HepG2 (cell line): ENCODE data around the gene MAEA. TPM values are rescaled to one million over a fixed set of nuclear protein-coding genes. Genes with fewer than 3 reads are reported as not detected.

Experiments used
- ATAC-seq: fragments of 200-7000 bp; cut with Tn5 transposase; 3 replicates; pipeline ENCODE4 v1.9.1; 2020; ENCODE audit warnings: mild to moderate bottlenecking, moderate library complexity
- BruUV-seq: library from RNA; stranded (reverse); fragments of 400-500 nt; replicated peaks from 2 replicates; lab custom pipeline; 2021; lab: Mats Ljungman, UMichigan
- CTCF ChIA-PET: fragments of 300-600 bp; formaldehyde crosslinking; extraction: SDS; loops from one replicate; lab custom pipeline; 2021; ENCODE audit warnings: low total read pairs, inconsistent platforms, low intra/inter-chr PET ratio; lab: Yijun Ruan, JAX
- POLR2A ChIA-PET: fragments of 350-600 bp; sonication (Branson Sonifier 250); formaldehyde crosslinking; loops from one replicate; lab custom pipeline; 2020; ENCODE audit warnings: antibody characterized with exemption, inconsistent platforms; lab: Yijun Ruan, JAX
- DNase-seq: peaks from one replicate; pipeline ENCODE4 v3.0.0-alpha.2; 2015; ENCODE audit warnings: low spot score
- FAIRE-seq: peaks from 3 replicates; lab custom pipeline; 2011; peaks lifted over from hg19 to GRCh38; lab: Jason Lieb, UNC
- H2AFZ ChIP-seq: one replicate; pipeline ENCODE4 v1.6.1; 2011; ENCODE audit warnings: low read length, inconsistent platforms
- H3K27ac ChIP-seq: fragments of 300-600 bp; 3 replicates; pipeline ENCODE4 v1.8.0; 2011; ENCODE audit warnings: mixed run types, mild to moderate bottlenecking, mixed read lengths, low read length, inconsistent platforms; ENCODE audit not compliant: insufficient read depth; ENCODE audit errors: extremely low read length
- H3K27me3 ChIP-seq, 2 experiments: fragments of 200-600 bp in 1 of 2; 2 replicates in 1 of 2; 3 replicates in 1 of 2; pipeline versions ENCODE4 v1.6.0 to v1.8.0; 2011; ENCODE audit warnings: low read length in 2 of 2, mild to moderate bottlenecking in 2 of 2, moderate library complexity in 2 of 2, inconsistent platforms in 1 of 2; ENCODE audit not compliant: insufficient read depth in 2 of 2, control insufficient read depth in 1 of 2
- H3K36me3 ChIP-seq, 2 experiments: fragments of 200-600 bp in 1 of 2; replicated peaks in 1 of 2; 2 replicates in 1 of 2; 3 replicates in 1 of 2; pipeline versions ENCODE4 v1.5.1 to v1.8.0; 2011; ENCODE audit warnings: low read length in 2 of 2, inconsistent platforms in 1 of 2; ENCODE audit not compliant: insufficient read depth in 2 of 2, control insufficient read depth in 1 of 2
- H3K4me1 ChIP-seq: 2 replicates; pipeline ENCODE4 v1.5.1; 2012; ENCODE audit warnings: low read length, inconsistent platforms; ENCODE audit not compliant: insufficient read depth
- H3K4me2 ChIP-seq: 2 replicates; pipeline ENCODE4 v1.6.0; 2011; ENCODE audit warnings: low read depth, low read length, inconsistent platforms
- H3K4me3 ChIP-seq, 3 experiments: fragments of 200-600 bp in 1 of 3; sonication (generic), shearing (Covaris generic) in 1 of 3; replicated peaks in 1 of 3; 2 replicates each; pipeline ENCODE4 v1.5.1; 2011 to 2016; ENCODE audit warnings: low read length in 3 of 3, inconsistent platforms in 2 of 3, low read depth in 2 of 3, mild to moderate bottlenecking in 2 of 3, control low read depth in 1 of 3, mixed read lengths in 1 of 3; ENCODE audit not compliant: insufficient read depth in 1 of 3
- H3K79me2 ChIP-seq: one replicate; pipeline ENCODE4 v1.6.1; 2011; ENCODE audit warnings: low read length, inconsistent platforms; ENCODE audit not compliant: insufficient read depth
- H3K9ac ChIP-seq: 2 replicates; pipeline ENCODE4 v1.6.0; 2011; ENCODE audit warnings: mild to moderate bottlenecking, low read depth, low read length, inconsistent platforms; ENCODE audit not compliant: insufficient read depth
- H3K9me3 ChIP-seq: 2 replicates; pipeline ENCODE4 v1.5.1; 2012; ENCODE audit warnings: mild to moderate bottlenecking, low read length
- H4K20me1 ChIP-seq: 2 replicates; pipeline ENCODE4 v1.6.0; 2011; ENCODE audit warnings: inconsistent platforms, mild to moderate bottlenecking, low read length, moderate library complexity; ENCODE audit not compliant: insufficient read depth
- HMG20A ChIP-seq: IDR thresholded peaks from 2 replicates; pipeline ENCODE4 v1.6.1; 2016; ENCODE audit warnings: borderline replicate concordance
- KDM5B ChIP-seq: sonication (generic); formaldehyde crosslinking; IDR thresholded peaks from 2 replicates; pipeline ENCODE4 v1.4.0; 2020; ENCODE audit warnings: missing genetic modification reagents, mild to moderate bottlenecking, borderline replicate concordance
- MXI1 ChIP-seq: IDR thresholded peaks from 3 replicates; pipeline ENCODE4 v1.6.1; 2012; ENCODE audit warnings: low read depth, low read length, inconsistent platforms, borderline replicate concordance
- PCBP2 ChIP-seq: fragments of 200-400 bp; formaldehyde crosslinking; optimal IDR thresholded peaks from 2 replicates; pipeline ENCODE3; 2018; ENCODE audit warnings: low read length, low read depth; ENCODE audit not compliant: poor library complexity, severe bottlenecking
- PRDM10 ChIP-seq: sonication (generic); formaldehyde crosslinking; IDR thresholded peaks from 2 replicates; pipeline ENCODE4 v1.4.0; 2020; ENCODE audit warnings: low read depth, missing genetic modification reagents
- SNRNP70 ChIP-seq: fragments of 200-400 bp; formaldehyde crosslinking; IDR thresholded peaks from 2 replicates; pipeline ENCODE4 v1.6.1; 2017; ENCODE audit warnings: mild to moderate bottlenecking, low read depth, low read length, moderate library complexity
- ZC3H13 ChIP-seq: sonication (generic); formaldehyde crosslinking; IDR thresholded peaks from 2 replicates; pipeline ENCODE4 v1.8.1; 2023; ENCODE audit warnings: mild to moderate bottlenecking, missing genetic modification reagents, moderate library complexity
- ZMYM2 ChIP-seq: sonication (generic); formaldehyde crosslinking; IDR thresholded peaks from 2 replicates; pipeline ENCODE4 v1.8.0; 2022; ENCODE audit warnings: mild to moderate bottlenecking, missing genetic modification reagents
- ZMYM3 ChIP-seq: sonication (generic); formaldehyde crosslinking; IDR thresholded peaks from 2 replicates; pipeline ENCODE4 v1.5.1; 2020; ENCODE audit warnings: mild to moderate bottlenecking, missing genetic modification reagents
- ZNF205 ChIP-seq: IDR thresholded peaks from 2 replicates; pipeline ENCODE4 v1.6.1; 2018; ENCODE audit warnings: missing biosample characterization, missing genetic modification reagents
- WGBS: methylation state at CpG from one replicate; pipeline ENCODE4 v1.1.6; 2017; ENCODE audit warnings: low lambda C conversion rate; 5-methylcytosine and 5-hydroxymethylcytosine counted together
- in situ Hi-C: cut with HindIII; loops from 2 replicates; pipeline ENCODE4 v1.10.0; 2017; ENCODE audit warnings: low pct_unique_long_range_greater_than_20kb; ENCODE audit not compliant: extremely low pct_ligation_motif_present
- intact Hi-C: fragments of 100-400 bp; cut with micrococcal nuclease; formaldehyde crosslinking; loops from one replicate; pipeline ENCODE4 v1.10.0; 2022; ENCODE audit not compliant: unreplicated experiment
- polyA plus RNA-seq, 8 experiments: library from polyadenylated mRNA; depleted of rRNA in 3 of 8; stranded (reverse) in 7 of 8; unstranded in 1 of 8; fragments of >200 nt; fragmentation: Illumina TruSeq in 4 of 8; extraction: Trizol in 4 of 8; gene quantifications; 2 replicates each; pipeline versions ENCODE4 v1.2.1 to v1.2.3, GENCODE V29; 2011 to 2016; ENCODE audit warnings: low read depth in 4 of 8, missing spikeins in 1 of 8, mixed read lengths in 1 of 8; ENCODE audit not compliant: insufficient read depth in 1 of 8
- total RNA-seq, 5 experiments: library from RNA; depleted of rRNA; stranded (reverse); fragments of >200 nt; fragmentation: Illumina TruSeq; extraction: Trizol; gene quantifications; 2 replicates each; pipeline ENCODE4 v1.2.3, GENCODE V29; 2016; ENCODE audit warnings: low read depth in 1 of 5
- TF ChIP-seq, protein P1 (sequence below): sonication (generic); formaldehyde crosslinking; conservative IDR thresholded peaks from 2 replicates; pipeline ENCODE4 v1.4.0; 2020; ENCODE audit warnings: missing genetic modification reagents

Gene MAEA
- total and polyA plus RNA-seq, 2 of the 13 experiments (the other 11 are each of a cell fraction or from before 2014, with no cell fraction given) = 52.0 to 57.1 TPM

- ChIA-PET POLR2A (no interaction called here), CTCF (no interaction called here)
- H3K36me3 ChIP-seq = no peaks in the 10 kb centered on the region
- intact Hi-C loops = no loop called here
- no peak overlapping the region for H3K4me2 ChIP-seq
- no peak for FAIRE-seq
- 72% methylated on average over 2 of the region's 2 CpGs for WGBS
- no peak for ATAC-seq
- no peak overlapping the region for H3K27ac ChIP-seq
- no TSS peak for BruUV-seq
- no peaks in the 10 kb centered on the region for H3K79me2 ChIP-seq
- H3K4me3 ChIP-seq = no peak overlapping the region
- no peak overlapping the region for H3K9ac ChIP-seq
- in situ Hi-C loops = no loop called here
- TF ChIP-seq ZNF205 (CRISPR knock-in tag) = no peak
- no peak for TF ChIP-seq KDM5B (CRISPR knock-in tag)
- TF ChIP-seq PRDM10 (CRISPR knock-in tag) = no peak
- TF ChIP-seq PCBP2 = no peak
- TF ChIP-seq, protein P1, sequence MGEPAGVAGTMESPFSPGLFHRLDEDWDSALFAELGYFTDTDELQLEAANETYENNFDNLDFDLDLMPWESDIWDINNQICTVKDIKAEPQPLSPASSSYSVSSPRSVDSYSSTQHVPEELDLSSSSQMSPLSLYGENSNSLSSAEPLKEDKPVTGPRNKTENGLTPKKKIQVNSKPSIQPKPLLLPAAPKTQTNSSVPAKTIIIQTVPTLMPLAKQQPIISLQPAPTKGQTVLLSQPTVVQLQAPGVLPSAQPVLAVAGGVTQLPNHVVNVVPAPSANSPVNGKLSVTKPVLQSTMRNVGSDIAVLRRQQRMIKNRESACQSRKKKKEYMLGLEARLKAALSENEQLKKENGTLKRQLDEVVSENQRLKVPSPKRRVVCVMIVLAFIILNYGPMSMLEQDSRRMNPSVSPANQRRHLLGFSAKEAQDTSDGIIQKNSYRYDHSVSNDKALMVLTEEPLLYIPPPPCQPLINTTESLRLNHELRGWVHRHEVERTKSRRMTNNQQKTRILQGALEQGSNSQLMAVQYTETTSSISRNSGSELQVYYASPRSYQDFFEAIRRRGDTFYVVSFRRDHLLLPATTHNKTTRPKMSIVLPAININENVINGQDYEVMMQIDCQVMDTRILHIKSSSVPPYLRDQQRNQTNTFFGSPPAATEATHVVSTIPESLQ (CRISPR knock-in tag) = no peak
- no peak for TF ChIP-seq ZC3H13 (CRISPR knock-in tag)
- no peak for TF ChIP-seq MXI1
- TF ChIP-seq SNRNP70 = no peak
- no peak for TF ChIP-seq ZMYM3 (CRISPR knock-in tag)
- TF ChIP-seq HMG20A = no peak
- no peak for TF ChIP-seq ZMYM2 (CRISPR knock-in tag)
- DNase-seq = no peak
- no peaks in the 10 kb centered on the region for H3K27me3 ChIP-seq
- no peaks in the 10 kb centered on the region for H4K20me1 ChIP-seq
- no peaks in the 10 kb centered on the region for H3K4me1 ChIP-seq
- 0 out of 2 replicates have a peak, but pooled peaks cover 3% of the 10 kb centered on the region for H3K9me3 ChIP-seq
- no peak overlapping the region for H2AFZ ChIP-seq
Observed at GRCh38 chr4:1276984-1277383, 12.7 kb upstream of the MAEA start.
